Endothelial cell (in vitro differentiated cells): ENCODE measurements around the gene PTPN9. TPM values are rescaled to one million over a fixed set of nuclear protein-coding genes. Genes with fewer than 3 reads are reported as not detected.

Experiments
- DNase-seq: peaks from one replicate; pipeline ENCODE4 v3.0.0; 2021; ENCODE audit warnings: low spot score
- H3K27ac Mint-ChIP-seq: one replicate; pipeline ENCODE4 v1.8.0; 2021; ENCODE audit warnings: mixed read lengths, inconsistent platforms; ENCODE audit not compliant: unreplicated experiment
- H3K27me3 Mint-ChIP-seq: one replicate; pipeline ENCODE4 v1.8.0; 2021; ENCODE audit warnings: mild to moderate bottlenecking, moderate library complexity, mixed read lengths, inconsistent platforms; ENCODE audit not compliant: unreplicated experiment
- H3K36me3 Mint-ChIP-seq: one replicate; pipeline ENCODE4 v1.8.0; 2021; ENCODE audit warnings: mild to moderate bottlenecking, low read depth, mixed read lengths, inconsistent platforms; ENCODE audit not compliant: unreplicated experiment
- H3K4me1 Mint-ChIP-seq: one replicate; pipeline ENCODE4 v1.8.0; 2021; ENCODE audit warnings: mild to moderate bottlenecking, mixed read lengths, inconsistent platforms; ENCODE audit not compliant: unreplicated experiment
- H3K4me3 Mint-ChIP-seq: one replicate; pipeline ENCODE4 v1.8.0; 2021; ENCODE audit warnings: mild to moderate bottlenecking, mixed read lengths, inconsistent platforms; ENCODE audit not compliant: unreplicated experiment
- H3K9me3 Mint-ChIP-seq: one replicate; pipeline ENCODE4 v1.8.0; 2021; ENCODE audit warnings: mixed read lengths, inconsistent platforms; ENCODE audit not compliant: unreplicated experiment
- CTCF ChIP-seq: fragments of 200-600 bp; sonication (generic); IDR thresholded peaks from one replicate; pipeline ENCODE4 v1.5.0; 2021; ENCODE audit warnings: antibody characterized with exemption; ENCODE audit not compliant: unreplicated experiment
- total RNA-seq: library from RNA; stranded (reverse); fragmentation: NEBNext Ultra II Directional; extraction: Animal tissue kit (Norgen Biotek cat#: 25700); gene quantifications from one replicate; pipeline ENCODE4 v1.2.1, GENCODE V29; 2021; ENCODE audit not compliant: unreplicated experiment

PTPN9 gene
- total RNA-seq, 1 donor from 2014 or later, result 41.9 TPM

- Mint-ChIP-seq H3K4me1 (peaks cover 20% of the 10 kb centered on the region), H3K27ac (no peak overlapping the region), H3K4me3 (no peak overlapping the region), H3K36me3 (peaks cover 3% of the 10 kb centered on the region), H3K27me3 (no peaks in the 10 kb centered on the region), H3K9me3 (no peaks in the 10 kb centered on the region)
- no peak for TF ChIP-seq CTCF
- no peak for DNase-seq
Measured at GRCh38 chr15:75542386-75542797, 36.7 kb downstream of the PTPN9 start.

GRCh38 chr15:75538376-75538775 is 40.7 kb downstream of the PTPN9 start:
- no peak for TF ChIP-seq CTCF
- Mint-ChIP-seq H3K27ac (no peak overlapping the region), H3K4me3 (no peak overlapping the region), H3K27me3 (no peaks in the 10 kb centered on the region), H3K36me3 (peaks cover 3% of the 10 kb centered on the region), H3K9me3 (no peaks in the 10 kb centered on the region), H3K4me1 (peaks cover 8% of the 10 kb centered on the region)
- no peak for DNase-seq

GRCh38 chr15:75533945-75534344 is 45.2 kb downstream of the PTPN9 start:
- TF ChIP-seq CTCF, result no peak
- peaks cover 3% of the 10 kb centered on the region for H3K36me3 Mint-ChIP-seq

GRCh38 chr15:75532413-75533250 is 46.5 kb downstream of the PTPN9 start:
- Mint-ChIP-seq H3K27ac (peak overlapping the region; percentile 62), H3K36me3 (no peaks in the 10 kb centered on the region), H3K4me3 (no peak overlapping the region), H3K9me3 (no peaks in the 10 kb centered on the region), H3K4me1 (peaks cover 7% of the 10 kb centered on the region), H3K27me3 (no peaks in the 10 kb centered on the region)
- DNase-seq, result peak; percentile 57
- peak; percentile 71 for TF ChIP-seq CTCF

More at GRCh38 chr15:75533945-75534344, 45.2 kb downstream of the PTPN9 start:
- DNase-seq, result no peak
- H3K27ac Mint-ChIP-seq, result peak overlapping the region; percentile 31
- H3K4me1 Mint-ChIP-seq, result peaks cover 7% of the 10 kb centered on the region
- no peaks in the 10 kb centered on the region for H3K27me3 Mint-ChIP-seq
- H3K9me3 Mint-ChIP-seq, result no peaks in the 10 kb centered on the region
- no peak overlapping the region for H3K4me3 Mint-ChIP-seq

- peaks cover 9% of the 10 kb centered on the region for H3K36me3 Mint-ChIP-seq
- DNase-seq, result no peak
- TF ChIP-seq CTCF, result no peak
- H3K4me1 Mint-ChIP-seq, result peaks cover 7% of the 10 kb centered on the region
- no peak overlapping the region for H3K27ac Mint-ChIP-seq
- no peaks in the 10 kb centered on the region for H3K9me3 Mint-ChIP-seq
- no peak overlapping the region for H3K4me3 Mint-ChIP-seq
- H3K27me3 Mint-ChIP-seq, result no peaks in the 10 kb centered on the region
Measured at GRCh38 chr15:75531041-75531450, 48.1 kb downstream of the PTPN9 start.
